Adrenal gland (tissue), 12 donors: ENCODE measurements around the gene RNU6-1. TPM values are rescaled to one million over a fixed set of nuclear protein-coding genes. Genes with fewer than 3 reads are reported as not detected.

Experiments used
- DNase-seq, 7 donors: peaks; one replicate each; pipeline ENCODE4 v3.0.0-alpha.2; 2019 to 2020
- H3K27ac ChIP-seq, 5 donors: fragments of 200-600 bp; sonication (generic) in 4 of 5; 1 replicate in 3 of 5; 2 replicates in 2 of 5; pipeline versions ENCODE4 v1.5.1 to v1.8.0; 2016 to 2020; ENCODE audit warnings: mild to moderate bottlenecking in 1 of 5
- H3K27me3 ChIP-seq: fragments of 200-600 bp; 2 replicates; pipeline ENCODE4 v1.8.0; 2021
- H3K36me3 ChIP-seq, 2 donors: fragments of 200-600 bp; replicated peaks in 1 of 2; 1 replicate in 1 of 2; 2 replicates in 1 of 2; pipeline versions ENCODE4 v1.5.1 to v1.8.0; 2018 to 2022
- H3K4me1 ChIP-seq, 2 donors: fragments of 200-600 bp; replicated peaks in 1 of 2; 1 replicate in 1 of 2; 2 replicates in 1 of 2; pipeline versions ENCODE4 v1.5.1 to v1.8.0; 2018 to 2021
- H3K4me3 ChIP-seq, 4 donors: fragments of 200-600 bp; sonication (generic) in 3 of 4; one replicate each; pipeline ENCODE4 v1.5.1; 2016 to 2018
- H3K9me3 ChIP-seq, 3 donors: fragments of 200-600 bp; sonication (generic) in 1 of 3; replicated peaks in 1 of 3; 1 replicate in 2 of 3; 2 replicates in 1 of 3; pipeline versions ENCODE4 v1.5.1 to v1.8.0; 2016 to 2021
- CTCF ChIP-seq, 6 experiments: fragments of 450-650 bp in 4 of 6; fragments of 200-600 bp in 2 of 6; sonication (generic) in 1 of 6; IDR thresholded peaks; 1 replicate in 5 of 6; 2 replicates in 1 of 6; pipeline versions ENCODE4 v1.5.1 to v1.8.0; 2016 to 2021; ENCODE audit warnings: antibody characterized with exemption in 6 of 6, mild to moderate bottlenecking in 2 of 6, moderate library complexity in 1 of 6
- POLR2A ChIP-seq, 2 donors: fragments of 450-650 bp; IDR thresholded peaks; one replicate each; pipeline ENCODE4 v1.6.1; 2017; ENCODE audit warnings: antibody characterized with exemption in 2 of 2, mild to moderate bottlenecking in 2 of 2, moderate library complexity in 1 of 2
- WGBS, 4 donors: extraction: QIAGEN DNeasy Blood & Tissue Kit in 2 of 4; methylation state at CpG; one replicate each; pipeline versions ENCODE4 v1.1.5 to v1.1.7; 2013 to 2017; 5-methylcytosine and 5-hydroxymethylcytosine counted together
- intact Hi-C, 2 donors: fragments of 100-400 bp; cut with DNase I; formaldehyde crosslinking; loops; one replicate each; pipeline versions ENCODE4 v1.14.1 to v1.15.0; 2022 to 2023
- polyA plus RNA-seq, 3 donors: library from polyadenylated mRNA; stranded (reverse); fragments of 200-250 nt in 2 of 3; fragments of 350-450 nt in 1 of 3; fragmentation: Illumina TruSeq in 1 of 3; extraction: RNeasy Lipid Tissue Mini Kit (QIAGEN cat#74804) in 1 of 3; gene quantifications; one replicate each; pipeline ENCODE4 v1.2.3, GENCODE V29; 2013 to 2014
- total RNA-seq, 9 donors: library from RNA; depleted of rRNA in 4 of 9; stranded (reverse); fragments of >200 nt in 4 of 9; fragments of 120-200 nt in 1 of 9; fragmentation: NEBNext Ultra II Directional in 1 of 9; extraction: Animal tissue kit (Norgen Biotek cat#: 25700) in 1 of 9; gene quantifications; one replicate each; pipeline versions ENCODE4 v1.1.0 to v1.2.4, GENCODE V29; 2013 to 2023
- donor health status: healthy with polysubstance abuse.
- donor health status: Bipolar disorder and iron deficiency.
- donor health status: DM: yes; HTN: yes; CAD: no.
- donor health status: DM: no; HTN: no; CAD: no.
- donor health status: DM: no; HTN: no; CAD: no.
- donor health status: DM: yes; HTN: yes; CAD: no.

The RNU6-1 gene
- total and polyA plus RNA-seq, 12 donors: not detected

DNA sequence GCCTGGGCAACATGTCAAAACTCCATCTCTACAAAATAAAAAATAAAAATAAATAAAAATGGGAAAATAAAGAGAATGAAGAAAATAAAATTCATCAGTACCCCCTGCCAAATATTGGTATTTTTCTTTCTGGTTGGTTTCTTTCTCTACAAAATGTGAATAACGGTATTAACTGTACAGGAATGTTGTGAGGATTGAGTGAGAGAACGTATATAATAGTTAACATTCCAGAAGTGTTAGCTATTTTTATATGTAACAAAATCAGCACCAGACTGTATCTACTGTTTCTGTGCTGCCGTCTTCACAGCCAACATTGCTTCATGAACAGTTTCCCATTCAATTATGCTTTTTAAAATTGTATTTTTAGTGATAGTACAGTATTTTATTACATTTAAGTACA lies 25.5 kb upstream of the RNU6-1 start:
- no peaks in the 10 kb centered on the region for H3K27me3 ChIP-seq
- no peak for DNase-seq
- peaks cover 0 to 11% of the 10 kb centered on the region in 2 donors for H3K4me1 ChIP-seq
- H3K36me3 ChIP-seq: no peaks in the 10 kb centered on the region
- no peak overlapping the region for H3K4me3 ChIP-seq
- intact Hi-C loops: loop anchor here (10.0 kb wide), 1 partner anchor 189 kb away; the partner anchor contains the start of gene PIAS1 (in 2 of the 2)
- no peak overlapping the region for H3K27ac ChIP-seq
- TF ChIP-seq POLR2A (IDR thresholded peaks at IDR 0.05) (no peak), CTCF (IDR thresholded peaks at IDR 0.05) (no peak)
- no peaks in the 10 kb centered on the region for H3K9me3 ChIP-seq
- WGBS, 4 donors: 75 to 83% (median 78%) methylated on average over 3 of the region's 3 CpGs

DNA sequence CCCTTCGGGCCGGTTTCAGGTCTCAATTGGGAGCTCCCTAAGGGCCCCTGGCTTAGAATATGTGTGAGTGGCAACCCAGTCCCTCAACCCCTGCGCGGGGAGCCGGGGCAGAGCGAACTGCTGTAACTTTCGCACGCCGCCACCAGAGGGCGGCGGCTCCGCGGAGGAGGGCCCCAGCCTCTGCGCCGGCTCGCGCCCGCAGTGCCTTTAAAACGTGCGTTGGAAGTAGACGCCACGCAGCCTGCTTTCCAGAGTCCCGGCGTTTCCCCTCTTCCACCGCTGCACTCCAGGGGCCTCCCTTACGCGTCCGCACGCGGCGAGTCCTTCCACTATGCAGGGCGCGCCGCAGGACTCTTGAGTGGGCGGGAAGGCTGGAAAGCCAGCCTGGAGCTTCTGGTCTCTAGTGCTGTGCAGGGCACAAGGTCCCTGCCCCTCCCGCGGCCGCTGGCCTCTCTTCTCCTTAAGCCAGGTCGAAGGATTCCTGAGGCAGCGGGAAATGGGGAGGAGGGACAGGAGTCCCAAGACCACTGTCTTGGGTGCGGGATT lies 23.7 kb upstream of the RNU6-1 start:
- 1 to 3% (median 1%) methylated on average over 16 to 41 of the region's 41 CpGs for WGBS, 4 donors
- peak; percentile 75 to 88 (median 84) for DNase-seq

GRCh38 chr15:67862750-67863441 lies 23.1 kb upstream of the RNU6-1 start:
- Histone ChIP-seq H3K4me3 (peak overlapping the region in 1 of 4 donors; percentile 64), H3K36me3 (no peaks in the 10 kb centered on the region), H3K27me3 (no peaks in the 10 kb centered on the region), H3K4me1 (peaks cover 0 to 11% of the 10 kb centered on the region in 2 donors), H3K9me3 (no peaks in the 10 kb centered on the region), H3K27ac (peak overlapping the region in 1 of 5 donors; percentile 39)
- no peak for DNase-seq
- TF ChIP-seq CTCF (IDR thresholded peaks at IDR 0.05): no peak
- TF ChIP-seq POLR2A (IDR thresholded peaks at IDR 0.05): no peak
- WGBS, 4 donors: 55 to 72% (median 60%) methylated on average over 13 to 16 of the region's 16 CpGs
- intact Hi-C loops: loop anchor here (2.0 to 10.0 kb wide), 4 partner anchors 192 to 344 kb away; partner anchors contain the start of genes CALML4 (in 2 of the 2) and PIAS1 (in 2 of the 2)

More for the DNA sequence above, 23.7 kb upstream of the RNU6-1 start:
- no peaks in the 10 kb centered on the region for H3K36me3 ChIP-seq
- TF ChIP-seq CTCF (IDR thresholded peaks at IDR 0.05) (peak; percentile 87 to 97 (median 94)), POLR2A (IDR thresholded peaks at IDR 0.05) (peak in 1 of 2 donors; percentile 15)
- H3K9me3 ChIP-seq: no peaks in the 10 kb centered on the region
- no peaks in the 10 kb centered on the region for H3K27me3 ChIP-seq
- peak overlapping the region in 2 of 4 donors; percentile 35 to 64 for H3K4me3 ChIP-seq
- peaks cover 0 to 11% of the 10 kb centered on the region in 2 donors for H3K4me1 ChIP-seq
- intact Hi-C loops: loop anchor here (2.0 to 10.0 kb wide), 4 partner anchors 191 to 344 kb away; partner anchors contain the start of genes CALML4 (in 2 of the 2) and PIAS1 (in 2 of the 2)
- peak overlapping the region in 3 of 5 donors; percentile 39 to 50 (median 42) for H3K27ac ChIP-seq

DNA sequence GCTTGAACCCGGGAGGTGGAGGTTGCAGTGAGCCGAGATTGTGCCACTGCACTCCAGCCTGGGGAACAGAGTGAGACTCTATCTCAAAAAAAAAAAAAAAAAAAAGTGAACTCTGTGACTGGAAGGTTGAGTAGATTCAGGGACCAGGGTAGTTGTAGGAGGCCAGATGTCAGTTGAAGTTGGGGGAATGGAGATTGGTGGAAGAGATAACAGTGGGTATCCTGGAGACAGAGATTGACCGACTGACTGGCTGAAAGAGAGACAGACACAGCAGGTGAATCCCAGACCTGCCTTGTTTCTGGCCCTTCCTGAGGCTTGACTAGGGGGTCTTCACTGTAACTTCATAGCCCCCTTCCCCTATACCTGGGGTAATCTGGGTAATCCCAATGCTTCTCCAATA lies 22.1 kb upstream of the RNU6-1 start:
- Histone ChIP-seq H3K27me3 (no peaks in the 10 kb centered on the region), H3K4me3 (no peak overlapping the region), H3K9me3 (no peaks in the 10 kb centered on the region), H3K27ac (no peak overlapping the region), H3K36me3 (no peaks in the 10 kb centered on the region), H3K4me1 (peaks cover 0 to 11% of the 10 kb centered on the region in 2 donors)
- TF ChIP-seq CTCF (IDR thresholded peaks at IDR 0.05) (no peak), POLR2A (IDR thresholded peaks at IDR 0.05) (no peak)
- intact Hi-C loops: loop anchor here (2.0 to 10.0 kb wide), 4 partner anchors 193 to 345 kb away; partner anchors contain the start of genes CALML4 (in 2 of the 2) and PIAS1 (in 2 of the 2)
- 88 to 94% (median 93%) methylated on average over 3 of the region's 3 CpGs for WGBS, 4 donors
- DNase-seq: no peak
